Measurements from ENCODE around the gene LRRN2. TPM values are rescaled to one million over a fixed set of nuclear protein-coding genes. Genes with fewer than 3 reads are reported as not detected.

The LRRN2 gene
- total and polyA plus RNA-seq, 9 of the 15 experiments (the other 6 are each of a cell fraction or from before 2014, with no cell fraction given) = 0.05 TPM; not detected in 8

DNA sequence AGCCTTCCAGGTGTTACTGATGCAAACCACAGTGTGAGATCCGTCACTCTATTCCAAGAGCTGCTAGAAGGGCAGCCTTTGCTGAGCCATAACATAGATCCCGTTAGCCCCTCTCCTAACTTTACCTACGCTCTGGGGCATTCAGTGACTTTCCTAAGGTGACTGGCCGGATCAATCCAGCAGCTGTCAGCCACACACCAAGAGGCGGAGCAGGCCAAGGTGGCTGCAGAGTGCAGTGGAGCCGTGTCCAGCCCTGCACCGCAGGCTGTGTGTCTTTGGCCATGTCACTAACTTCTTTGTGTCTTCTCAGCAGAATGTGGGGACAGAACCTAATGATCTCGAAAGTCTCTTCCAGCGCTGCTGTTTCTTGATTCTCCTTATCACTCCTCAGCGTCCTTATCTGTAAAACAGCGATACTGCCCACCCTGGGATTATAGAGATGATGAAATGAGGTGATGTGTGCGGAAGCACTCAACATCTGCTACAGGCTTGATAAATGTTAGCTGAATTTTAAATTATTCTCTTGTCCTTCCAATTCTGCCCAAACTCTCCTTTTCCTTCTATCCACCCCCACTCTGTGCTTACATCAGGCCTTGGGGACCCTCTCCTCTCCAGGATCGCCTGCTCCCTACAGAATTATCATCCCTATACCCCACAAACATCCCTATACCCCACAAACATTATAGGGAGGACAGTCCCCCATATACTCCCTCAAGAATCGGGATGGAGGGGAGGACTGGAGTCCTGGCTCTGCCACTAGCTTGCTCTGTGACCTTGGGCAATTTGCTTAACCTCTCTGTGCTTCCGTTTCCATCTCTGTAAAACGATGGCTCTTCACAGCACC lies 25.8 kb upstream of the LRRN2 start (continued):
- TF ChIP-seq ATF1 (CRISPR knock-in tag; IDR thresholded peaks at IDR 0.05) (no peak), ATF1 (tag; IDR thresholded peaks at IDR 0.05) (peak; percentile 83), ZNF197 (CRISPR knock-in tag; IDR thresholded peaks at IDR 0.05; ENCODE audit: low read depth) (peak; percentile 85; the same call in 1 of the 2 replicates), PCBP1 (IDR thresholded peaks at IDR 0.05; ENCODE audit: low read depth, low read length, poor library complexity, severe bottlenecking) (no peak), NFRKB (IDR thresholded peaks at IDR 0.05; ENCODE audit: low read depth) (no peak; the same call in 1 of the 2 replicates), SMARCB1 (IDR thresholded peaks at IDR 0.05; ENCODE audit: insufficient read length, low read depth) (no peak), RFX7 (CRISPR knock-in tag; IDR thresholded peaks at IDR 0.05) (no peak), ZNF431 (CRISPR knock-in tag; IDR thresholded peaks at IDR 0.05) (peak; percentile 63; the same call in 1 of the 2 replicates), CBFA2T2 (conservative IDR thresholded peaks at IDR 0.05) (peak; percentile 98), HNRNPL (IDR thresholded peaks at IDR 0.05; ENCODE audit: low read depth, low read length) (no peak), STAT5B (CRISPR knock-in tag; IDR thresholded peaks at IDR 0.05) (no peak), ERF (CRISPR knock-in tag; IDR thresholded peaks at IDR 0.05) (peak; percentile 71; the same call in 1 of the 2 replicates), ZNF551 (CRISPR knock-in tag; IDR thresholded peaks at IDR 0.05) (no peak), NELFE (IDR thresholded peaks at IDR 0.05; ENCODE audit: insufficient read depth, insufficient read length) (no peak), HDAC8 (tag; IDR thresholded peaks at IDR 0.05) (no peak), MYC (IDR thresholded peaks at IDR 0.05; ENCODE audit: low read depth, low read length) (peak; percentile 77), MYC (CRISPR knock-in tag; IDR thresholded peaks at IDR 0.05; ENCODE audit: borderline replicate concordance, low read depth) (peak; percentile 64; the same call in 1 of the 2 replicates), CHCHD3 (CRISPR knock-in tag; IDR thresholded peaks at IDR 0.05) (no peak), TCF3 (CRISPR knock-in tag; IDR thresholded peaks at IDR 0.05) (peak; percentile 99), KDM2B (CRISPR knock-in tag; IDR thresholded peaks at IDR 0.05) (peak; percentile 82; the same call in 1 of the 2 replicates), ELF1 (tag; IDR thresholded peaks at IDR 0.05) (peak; percentile 85), TFAM (CRISPR knock-in tag; conservative IDR thresholded peaks at IDR 0.05) (no peak), ESRRA (IDR thresholded peaks at IDR 0.05; ENCODE audit: borderline replicate concordance, low read depth) (peak; percentile 69; the same call in 1 of the 2 replicates), CBFB (CRISPR knock-in tag; IDR thresholded peaks at IDR 0.05) (no peak)
- TF ChIP-seq, protein P1, sequence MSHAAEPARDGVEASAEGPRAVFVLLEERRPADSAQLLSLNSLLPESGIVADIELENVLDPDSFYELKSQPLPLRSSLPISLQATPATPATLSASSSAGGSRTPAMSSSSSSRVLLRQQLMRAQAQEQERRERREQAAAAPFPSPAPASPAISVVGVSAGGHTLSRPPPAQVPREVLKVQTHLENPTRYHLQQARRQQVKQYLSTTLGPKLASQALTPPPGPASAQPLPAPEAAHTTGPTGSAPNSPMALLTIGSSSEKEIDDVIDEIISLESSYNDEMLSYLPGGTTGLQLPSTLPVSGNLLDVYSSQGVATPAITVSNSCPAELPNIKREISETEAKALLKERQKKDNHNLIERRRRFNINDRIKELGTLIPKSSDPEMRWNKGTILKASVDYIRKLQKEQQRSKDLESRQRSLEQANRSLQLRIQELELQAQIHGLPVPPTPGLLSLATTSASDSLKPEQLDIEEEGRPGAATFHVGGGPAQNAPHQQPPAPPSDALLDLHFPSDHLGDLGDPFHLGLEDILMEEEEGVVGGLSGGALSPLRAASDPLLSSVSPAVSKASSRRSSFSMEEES (CRISPR knock-in tag; IDR thresholded peaks at IDR 0.05) = no peak
- TF ChIP-seq, protein P2, sequence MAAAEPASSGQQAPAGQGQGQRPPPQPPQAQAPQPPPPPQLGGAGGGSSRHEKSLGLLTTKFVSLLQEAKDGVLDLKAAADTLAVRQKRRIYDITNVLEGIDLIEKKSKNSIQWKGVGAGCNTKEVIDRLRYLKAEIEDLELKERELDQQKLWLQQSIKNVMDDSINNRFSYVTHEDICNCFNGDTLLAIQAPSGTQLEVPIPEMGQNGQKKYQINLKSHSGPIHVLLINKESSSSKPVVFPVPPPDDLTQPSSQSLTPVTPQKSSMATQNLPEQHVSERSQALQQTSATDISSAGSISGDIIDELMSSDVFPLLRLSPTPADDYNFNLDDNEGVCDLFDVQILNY (CRISPR knock-in tag; IDR thresholded peaks at IDR 0.05) = no peak
- TF ChIP-seq, protein P3, sequence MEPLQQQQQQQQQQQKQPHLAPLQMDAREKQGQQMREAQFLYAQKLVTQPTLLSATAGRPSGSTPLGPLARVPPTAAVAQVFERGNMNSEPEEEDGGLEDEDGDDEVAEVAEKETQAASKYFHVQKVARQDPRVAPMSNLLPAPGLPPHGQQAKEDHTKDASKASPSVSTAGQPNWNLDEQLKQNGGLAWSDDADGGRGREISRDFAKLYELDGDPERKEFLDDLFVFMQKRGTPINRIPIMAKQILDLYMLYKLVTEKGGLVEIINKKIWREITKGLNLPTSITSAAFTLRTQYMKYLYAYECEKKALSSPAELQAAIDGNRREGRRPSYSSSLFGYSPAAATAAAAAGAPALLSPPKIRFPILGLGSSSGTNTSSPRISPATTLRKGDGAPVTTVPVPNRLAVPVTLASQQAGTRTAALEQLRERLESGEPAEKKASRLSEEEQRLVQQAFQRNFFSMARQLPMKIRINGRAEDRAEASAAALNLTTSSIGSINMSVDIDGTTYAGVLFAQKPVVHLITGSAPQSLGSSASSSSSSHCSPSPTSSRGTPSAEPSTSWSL (CRISPR knock-in tag; IDR thresholded peaks at IDR 0.05; ENCODE audit: borderline replicate concordance) = no peak

All from K562 (cell line).